Measurements from ENCODE around the gene ILKAP.

ILKAP gene

GRCh38 chr2:238187618-238188548 lies 15.6 kb downstream of the ILKAP start:
- H3K27me3 ChIP-seq (ENCODE audit: insufficient read depth, low read length, poor library complexity) = no peaks in the 10 kb centered on the region
- H3K36me3 ChIP-seq (ENCODE audit: insufficient read depth, low read length) = peaks cover 92% of the 10 kb centered on the region
- no peaks in the 10 kb centered on the region for H3K9me3 ChIP-seq (ENCODE audit: insufficient read depth, low read length, severe bottlenecking)
- H3K9ac ChIP-seq (ENCODE audit: low read depth, low read length) = no peak overlapping the region
- no peak overlapping the region for H2AFZ ChIP-seq (ENCODE audit: low read depth, low read length)
- TF ChIP-seq EZH2 (IDR thresholded peaks at IDR 0.05; ENCODE audit: borderline replicate concordance, low read depth, low read length, severe bottlenecking) = no peak
- no peak for TF ChIP-seq CTCF (IDR thresholded peaks at IDR 0.05; ENCODE audit: borderline replicate concordance, extremely low read depth, low read length, poor library complexity, severe bottlenecking)
- no peaks in the 10 kb centered on the region for H3K4me1 ChIP-seq (ENCODE audit: insufficient read depth, low read length)
- H3K4me3 ChIP-seq (ENCODE audit: low read depth in 1 of 2, low read length in 2 of 2) = no peak overlapping the region
- no peak overlapping the region for H3K27ac ChIP-seq (ENCODE audit: low read length)
- peaks cover 3% of the 10 kb centered on the region; the same call in 1 of the 2 replicates for H3K79me2 ChIP-seq (ENCODE audit: insufficient read depth, low read length)
- ATAC-seq (ENCODE audit: insufficient read depth, low read depth) = no peak
- DNase-seq = no peak
- H3K4me2 ChIP-seq (ENCODE audit: insufficient read depth, low read length) = no peak overlapping the region
- H4K20me1 ChIP-seq (ENCODE audit: insufficient read depth, low read length) = peaks cover 18% of the 10 kb centered on the region; the same call in 1 of the 2 replicates

GRCh38 chr2:238183821-238184220 lies 19.7 kb downstream of the ILKAP start:
- H2AFZ ChIP-seq (ENCODE audit: low read depth, low read length) = no peak overlapping the region
- no peaks in the 10 kb centered on the region for H3K4me1 ChIP-seq (ENCODE audit: insufficient read depth, low read length)
- no peak overlapping the region for H3K4me2 ChIP-seq (ENCODE audit: insufficient read depth, low read length)
- no peak overlapping the region for H3K27ac ChIP-seq (ENCODE audit: low read length)
- no peak overlapping the region for H3K4me3 ChIP-seq (ENCODE audit: low read depth in 1 of 2, low read length in 2 of 2)
- no peak for DNase-seq
- H3K36me3 ChIP-seq (ENCODE audit: insufficient read depth, low read length) = peaks cover 99% of the 10 kb centered on the region
- no peak for ATAC-seq (ENCODE audit: insufficient read depth, low read depth)
- no peaks in the 10 kb centered on the region for H3K27me3 ChIP-seq (ENCODE audit: insufficient read depth, low read length, poor library complexity)
- no peak overlapping the region for H3K9ac ChIP-seq (ENCODE audit: low read depth, low read length)
- peaks cover 3% of the 10 kb centered on the region; the same call in 1 of the 2 replicates for H3K79me2 ChIP-seq (ENCODE audit: insufficient read depth, low read length)
- H4K20me1 ChIP-seq (ENCODE audit: insufficient read depth, low read length) = peaks cover 23% of the 10 kb centered on the region; the same call in 1 of the 2 replicates
- no peaks in the 10 kb centered on the region for H3K9me3 ChIP-seq (ENCODE audit: insufficient read depth, low read length, severe bottlenecking)
- no peak for TF ChIP-seq CTCF (IDR thresholded peaks at IDR 0.05; ENCODE audit: borderline replicate concordance, extremely low read depth, low read length, poor library complexity, severe bottlenecking)
- no peak for TF ChIP-seq EZH2 (IDR thresholded peaks at IDR 0.05; ENCODE audit: borderline replicate concordance, low read depth, low read length, severe bottlenecking)

DNA sequence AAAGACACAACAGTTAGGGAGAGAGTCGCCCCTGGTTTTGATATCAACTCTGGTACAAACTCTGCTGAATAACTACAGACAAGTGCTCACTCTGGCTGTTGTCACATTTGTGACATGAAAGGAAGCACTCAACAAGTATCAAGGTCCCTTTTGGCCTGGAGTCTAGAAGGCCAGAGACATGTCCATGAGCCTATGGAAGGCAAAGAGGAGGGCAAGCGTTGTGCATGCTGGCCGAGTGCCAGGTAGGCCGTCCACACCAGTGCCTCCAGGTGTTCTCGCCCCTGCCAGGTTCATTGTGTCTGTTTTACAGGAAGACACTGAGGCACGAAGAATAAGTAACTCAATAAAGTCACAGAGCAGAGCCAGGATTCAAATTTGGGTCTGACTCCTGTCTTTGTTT lies 21.1 kb downstream of the ILKAP start:
- Histone ChIP-seq H3K4me1 (ENCODE audit: insufficient read depth, low read length) (no peaks in the 10 kb centered on the region), H3K27ac (ENCODE audit: low read length) (no peak overlapping the region), H2AFZ (ENCODE audit: low read depth, low read length) (no peak overlapping the region), H4K20me1 (ENCODE audit: insufficient read depth, low read length) (peaks cover 17% of the 10 kb centered on the region; the same call in 1 of the 2 replicates), H3K4me3 (ENCODE audit: low read depth in 1 of 2, low read length in 2 of 2) (no peak overlapping the region), H3K9me3 (ENCODE audit: insufficient read depth, low read length, severe bottlenecking) (no peaks in the 10 kb centered on the region), H3K27me3 (ENCODE audit: insufficient read depth, low read length, poor library complexity) (no peaks in the 10 kb centered on the region), H3K79me2 (ENCODE audit: insufficient read depth, low read length) (no peaks in the 10 kb centered on the region; the same call in 1 of the 2 replicates), H3K36me3 (ENCODE audit: insufficient read depth, low read length) (peaks cover 99% of the 10 kb centered on the region), H3K4me2 (ENCODE audit: insufficient read depth, low read length) (no peak overlapping the region), H3K9ac (ENCODE audit: low read depth, low read length) (no peak overlapping the region)
- DNase-seq (no peak), ATAC-seq (ENCODE audit: insufficient read depth, low read depth) (no peak)
- TF ChIP-seq EZH2 (IDR thresholded peaks at IDR 0.05; ENCODE audit: borderline replicate concordance, low read depth, low read length, severe bottlenecking) = no peak

DNA sequence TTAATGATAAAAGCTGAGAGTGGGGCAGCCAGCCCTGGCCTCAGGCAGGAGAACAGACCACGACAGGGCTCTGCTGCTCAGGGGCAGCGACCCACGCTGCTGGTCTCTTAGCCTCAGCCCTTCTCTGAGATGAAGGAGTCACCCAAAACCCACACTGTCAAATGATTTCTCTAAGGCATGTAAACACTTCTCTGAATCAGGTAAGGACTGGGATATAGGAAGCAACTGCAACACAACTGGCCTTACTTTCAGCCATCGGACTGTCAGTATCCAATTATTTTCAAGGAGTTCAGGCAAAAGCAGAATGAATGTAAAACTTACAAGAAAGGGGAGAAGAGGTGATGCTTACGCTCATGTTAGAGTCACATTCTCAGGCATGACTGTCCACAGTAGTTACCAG lies 22.9 kb downstream of the ILKAP start:
- Histone ChIP-seq H3K9ac (ENCODE audit: low read depth, low read length) (no peak overlapping the region), H2AFZ (ENCODE audit: low read depth, low read length) (no peak overlapping the region), H3K9me3 (ENCODE audit: insufficient read depth, low read length, severe bottlenecking) (no peaks in the 10 kb centered on the region), H3K4me1 (ENCODE audit: insufficient read depth, low read length) (no peaks in the 10 kb centered on the region), H4K20me1 (ENCODE audit: insufficient read depth, low read length) (peaks cover 10% of the 10 kb centered on the region; the same call in 1 of the 2 replicates), H3K79me2 (ENCODE audit: insufficient read depth, low read length) (no peaks in the 10 kb centered on the region), H3K4me3 (ENCODE audit: low read depth in 1 of 2, low read length in 2 of 2) (no peak overlapping the region), H3K36me3 (ENCODE audit: insufficient read depth, low read length) (peaks cover 96% of the 10 kb centered on the region), H3K27me3 (ENCODE audit: insufficient read depth, low read length, poor library complexity) (no peaks in the 10 kb centered on the region), H3K4me2 (ENCODE audit: insufficient read depth, low read length) (no peak overlapping the region), H3K27ac (ENCODE audit: low read length) (no peak overlapping the region)
- no peak for ATAC-seq (ENCODE audit: insufficient read depth, low read depth)
- no peak for DNase-seq
- TF ChIP-seq CTCF (IDR thresholded peaks at IDR 0.05; ENCODE audit: borderline replicate concordance, extremely low read depth, low read length, poor library complexity, severe bottlenecking) = no peak
- no peak for TF ChIP-seq EZH2 (IDR thresholded peaks at IDR 0.05; ENCODE audit: borderline replicate concordance, low read depth, low read length, severe bottlenecking)

Measured in DND-41 (cell line).